GM18526 (cell line): ENCODE data around the gene KNDC1.

ENCODE experiments used
- POLR2A ChIP-seq: IDR thresholded peaks from 3 replicates; pipeline ENCODE4 v1.6.1; 2011; ENCODE audit not compliant: insufficient read length; ENCODE audit errors: extremely low read depth

Gene KNDC1

DNA sequence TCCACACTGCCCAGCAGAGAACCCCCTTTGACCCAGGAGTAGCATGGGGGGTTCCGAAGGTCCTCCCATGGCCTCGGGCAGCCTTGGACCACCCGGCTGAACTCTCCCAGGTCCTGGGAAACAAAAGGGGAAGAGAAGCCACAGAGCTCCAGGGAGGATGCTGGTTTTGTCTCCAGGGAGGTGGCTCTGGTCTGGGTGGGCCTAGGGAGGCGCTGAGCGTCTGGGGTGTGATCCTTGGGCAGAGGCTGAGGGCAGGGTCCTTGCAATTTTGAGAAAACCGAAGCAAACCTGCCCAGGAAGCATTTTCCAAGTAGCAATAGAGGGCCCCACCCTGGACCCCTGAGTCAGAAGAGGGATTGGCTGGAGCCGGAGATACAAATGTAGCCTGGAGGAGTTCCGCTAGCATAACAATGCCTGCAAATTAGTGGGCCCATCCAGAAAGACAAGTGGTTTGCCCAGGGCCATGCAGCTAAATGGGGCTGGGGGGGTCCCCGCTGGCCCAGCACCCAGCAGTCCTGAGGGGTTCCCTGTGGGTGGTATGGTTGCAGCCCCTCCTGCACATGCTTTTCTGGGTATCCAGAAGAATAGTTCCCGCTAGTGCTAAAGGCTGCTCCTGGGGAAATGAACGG, 72.0 kb downstream of the KNDC1 start:
- TF ChIP-seq POLR2A, result no peak

DNA sequence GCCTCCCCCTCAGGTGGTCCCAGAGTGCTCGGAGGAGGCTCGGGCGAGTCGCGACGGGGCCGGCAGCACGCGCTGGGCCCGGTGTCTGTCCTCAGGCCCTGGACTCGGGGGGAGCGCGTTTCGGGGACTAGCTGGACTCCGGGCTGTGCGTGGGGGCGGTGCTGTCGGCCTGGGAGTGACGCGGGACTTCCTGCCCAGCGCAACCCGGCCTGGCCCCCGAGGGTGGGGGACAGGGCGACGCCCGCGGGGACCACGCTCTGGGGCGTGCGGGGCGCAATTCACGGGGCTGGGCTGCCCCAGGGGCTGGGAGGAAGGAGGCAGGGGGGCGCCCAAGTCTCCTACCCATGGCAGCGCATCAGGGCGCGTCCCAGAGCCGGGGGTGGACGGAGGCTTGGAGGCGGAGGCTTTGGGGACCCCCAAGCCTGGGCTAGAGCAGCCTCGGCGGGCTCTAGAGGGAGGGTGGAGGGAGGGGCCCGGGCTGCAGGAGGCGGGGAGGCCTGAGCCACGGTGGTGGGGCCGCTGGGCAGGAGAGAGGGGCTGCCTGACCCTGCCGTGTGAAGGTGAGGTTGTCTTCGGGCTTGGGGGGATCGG, 75.3 kb downstream of the KNDC1 start:
- TF ChIP-seq POLR2A, result no peak

DNA sequence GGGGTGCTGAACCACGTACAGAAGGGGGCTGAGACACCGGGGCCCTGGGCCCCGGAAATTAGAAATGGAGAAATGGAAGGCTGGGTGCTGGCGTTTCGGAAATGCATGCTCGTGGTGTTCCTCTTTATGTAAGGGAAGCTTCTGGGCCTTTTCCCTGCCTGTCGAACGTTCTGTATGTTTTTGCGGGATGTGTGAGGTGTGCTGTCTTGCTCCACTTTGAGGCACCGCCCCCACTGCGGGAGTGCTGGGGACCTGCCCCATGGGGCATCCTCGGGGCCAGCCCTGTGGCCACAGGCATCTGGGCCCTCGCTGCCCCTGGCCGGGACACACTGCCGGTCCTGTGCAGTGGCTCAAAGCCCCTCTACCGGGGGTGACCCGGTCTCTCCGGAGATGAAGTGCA, 75.9 kb downstream of the KNDC1 start:
- no peak for TF ChIP-seq POLR2A

DNA sequence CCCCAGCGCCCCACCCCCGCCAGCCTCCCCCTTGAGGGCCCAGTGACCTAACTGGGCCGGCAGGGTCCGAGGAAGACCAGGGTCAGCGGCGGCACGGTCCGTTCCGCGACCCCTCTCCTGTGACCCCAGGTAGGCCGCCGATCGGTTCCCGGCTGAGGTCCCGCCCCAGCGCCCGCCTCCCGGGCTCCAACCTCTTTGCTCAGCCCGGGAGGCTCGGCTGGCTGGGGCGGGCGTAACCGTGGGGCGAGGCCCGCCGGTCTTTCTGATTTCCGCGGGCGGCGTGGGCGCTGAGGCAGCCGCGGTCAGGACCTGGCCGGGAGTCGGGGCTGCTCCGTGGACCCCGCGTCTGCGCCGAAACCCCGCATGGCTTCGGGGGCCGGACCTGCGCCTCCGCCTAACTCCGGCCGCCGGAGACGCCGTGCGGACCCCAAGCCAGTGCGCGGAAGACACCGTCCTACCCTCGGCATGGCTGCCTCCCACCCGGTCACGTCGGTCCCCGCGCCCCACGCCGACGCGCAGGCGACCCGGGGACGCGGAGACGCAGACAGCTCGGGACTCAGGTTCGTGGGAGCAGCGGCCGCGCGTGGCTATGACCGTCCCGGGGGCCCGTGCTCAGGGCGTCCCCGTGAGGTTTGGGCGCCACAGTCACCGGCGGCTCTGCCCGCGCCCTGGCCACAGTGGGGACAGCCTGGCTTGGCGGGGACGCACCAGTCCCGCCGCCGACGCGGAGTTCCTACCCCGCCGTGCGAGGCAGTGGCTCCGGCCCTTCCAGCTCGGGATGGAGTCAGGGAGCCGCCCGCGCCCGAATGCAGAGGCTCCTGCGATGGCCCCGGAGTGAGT, 76.6 kb downstream of the KNDC1 start:
- TF ChIP-seq POLR2A, result no peak

DNA sequence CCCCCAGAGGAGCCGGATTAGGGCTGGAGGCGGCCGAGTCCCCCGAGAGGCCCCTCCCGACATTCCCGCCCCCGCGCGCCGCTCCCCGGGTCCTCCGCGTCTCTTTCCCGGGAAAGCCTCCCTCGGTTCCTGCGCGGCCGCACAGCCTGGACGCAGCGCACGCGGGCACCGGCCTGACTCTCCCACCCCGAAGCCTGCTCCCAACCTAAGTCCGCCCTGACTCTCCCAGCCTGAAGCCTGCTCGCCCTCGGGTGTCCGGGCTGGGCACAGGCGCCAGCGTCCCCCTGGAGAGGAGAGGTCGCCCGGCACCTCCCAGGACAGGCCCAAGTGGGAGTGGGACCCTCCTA, 77.2 kb downstream of the KNDC1 start:
- no peak for TF ChIP-seq POLR2A

DNA sequence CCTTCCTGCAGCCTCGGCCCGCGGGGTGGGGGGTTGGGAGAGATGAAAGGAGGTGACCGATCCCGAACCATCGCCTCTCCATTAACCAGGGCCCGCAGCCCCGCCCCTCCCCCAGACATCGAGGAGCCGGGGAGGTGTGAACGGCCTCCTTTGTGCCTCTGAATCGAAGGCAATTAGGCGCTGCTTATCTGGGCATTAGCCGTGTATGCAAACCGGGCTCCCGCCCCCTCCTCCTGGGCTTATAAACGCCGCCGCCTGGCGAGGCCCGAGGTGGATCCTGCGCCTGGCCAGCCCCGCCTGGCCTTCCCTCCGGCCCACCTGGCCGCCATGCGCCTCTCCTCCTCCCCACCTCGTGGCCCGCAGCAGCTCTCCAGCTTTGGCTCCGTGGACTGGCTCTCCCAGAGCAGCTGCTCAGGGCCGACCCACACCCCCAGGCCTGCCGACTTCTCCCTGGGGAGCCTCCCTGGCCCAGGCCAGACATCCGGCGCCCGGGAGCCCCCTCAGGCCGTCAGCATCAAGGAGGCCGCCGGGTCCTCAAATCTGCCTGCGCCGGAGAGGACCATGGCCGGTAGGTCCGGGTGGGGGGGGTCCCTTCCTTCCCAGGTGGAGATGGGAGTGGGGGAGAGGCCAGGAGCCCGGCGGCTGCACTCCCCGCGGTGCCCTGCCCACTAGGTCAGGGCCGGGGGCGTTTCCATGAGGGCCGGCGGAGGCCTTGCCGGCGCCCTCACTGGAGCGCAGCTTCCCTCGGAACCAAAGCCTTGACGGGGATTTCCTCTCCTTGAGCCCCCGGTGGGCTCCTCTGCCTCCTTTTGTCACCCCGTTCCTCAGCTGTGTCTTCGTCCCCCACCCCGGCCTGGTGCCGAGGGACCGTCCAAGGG, 77.8 kb downstream of the KNDC1 start, which contains the start of gene VENTX:
Gene VENTX (plus strand): TSS at position 268 of the 878 bp plus-strand sequence. CDS start 60 bp downstream, at position 328.
- no peak for TF ChIP-seq POLR2A

DNA sequence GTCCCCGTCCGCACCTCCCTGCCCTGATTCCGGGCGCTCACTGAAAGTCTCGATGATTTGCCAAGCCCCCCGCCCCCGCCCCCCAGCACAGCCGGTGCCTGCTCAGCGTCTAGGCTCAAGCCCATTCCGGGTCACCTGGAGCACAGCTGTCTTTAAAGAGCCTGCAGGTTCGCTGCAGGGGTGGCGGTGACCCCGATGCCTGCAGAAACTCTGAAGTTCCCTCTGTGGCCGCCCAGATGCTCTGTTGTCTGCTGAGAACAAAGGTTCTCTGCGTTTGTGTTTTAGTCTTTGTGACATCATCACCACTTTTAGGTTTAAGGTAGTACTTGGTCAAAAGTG, 78.4 kb downstream of the KNDC1 start:
- no peak for TF ChIP-seq POLR2A

DNA sequence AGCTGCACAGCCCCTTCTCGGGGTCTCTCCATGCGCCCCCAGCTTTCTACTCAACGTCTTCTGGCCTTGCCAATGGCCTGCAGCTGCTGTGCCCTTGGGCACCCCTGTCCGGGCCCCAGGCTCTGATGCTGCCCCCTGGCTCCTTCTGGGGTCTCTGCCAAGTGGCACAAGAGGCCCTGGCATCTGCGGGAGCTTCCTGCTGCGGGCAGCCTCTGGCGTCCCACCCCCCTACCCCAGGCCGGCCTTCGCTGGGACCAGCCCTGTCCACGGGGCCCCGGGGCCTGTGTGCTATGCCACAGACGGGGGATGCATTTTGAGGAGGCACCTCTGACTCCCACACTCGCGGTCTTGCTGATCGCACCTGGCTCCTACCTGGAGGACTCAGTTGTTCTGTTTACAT, 80.0 kb downstream of the KNDC1 start:
- no peak for TF ChIP-seq POLR2A

DNA sequence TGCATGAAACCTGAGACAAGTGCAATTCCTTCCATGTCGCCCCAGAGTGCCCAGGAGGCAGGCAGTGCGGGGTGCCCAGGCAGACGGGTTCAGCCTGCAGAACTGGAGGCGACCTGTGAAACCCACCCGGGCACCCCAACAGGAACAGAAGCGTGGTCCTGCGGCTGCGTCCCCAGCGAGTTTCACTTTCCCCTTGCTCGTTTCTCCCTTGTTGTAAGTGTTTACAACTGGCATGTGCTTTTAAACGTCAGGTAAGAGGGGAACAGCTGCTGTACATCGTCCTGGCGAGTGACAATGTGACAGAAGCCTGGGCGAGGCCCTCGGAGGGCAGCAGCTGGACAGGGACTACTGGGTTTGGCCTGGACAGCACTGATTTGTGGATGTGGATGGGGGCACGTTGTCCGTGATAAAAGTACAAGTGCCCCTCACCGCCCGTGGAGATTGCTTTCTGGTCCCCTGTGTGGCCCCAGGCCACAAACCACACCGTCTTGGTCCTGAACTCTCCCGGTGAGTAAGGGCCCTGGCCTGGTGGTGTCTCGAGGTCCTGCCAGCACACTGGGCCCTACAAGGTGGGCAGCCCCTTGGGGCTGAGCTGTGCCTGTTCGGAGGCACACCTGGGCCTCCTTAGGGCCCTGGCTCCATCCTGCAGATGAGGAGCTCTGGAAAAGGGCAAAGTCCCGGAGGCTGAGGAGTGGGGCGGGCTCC, 81.6 kb downstream of the KNDC1 start:
- no peak for TF ChIP-seq POLR2A

DNA sequence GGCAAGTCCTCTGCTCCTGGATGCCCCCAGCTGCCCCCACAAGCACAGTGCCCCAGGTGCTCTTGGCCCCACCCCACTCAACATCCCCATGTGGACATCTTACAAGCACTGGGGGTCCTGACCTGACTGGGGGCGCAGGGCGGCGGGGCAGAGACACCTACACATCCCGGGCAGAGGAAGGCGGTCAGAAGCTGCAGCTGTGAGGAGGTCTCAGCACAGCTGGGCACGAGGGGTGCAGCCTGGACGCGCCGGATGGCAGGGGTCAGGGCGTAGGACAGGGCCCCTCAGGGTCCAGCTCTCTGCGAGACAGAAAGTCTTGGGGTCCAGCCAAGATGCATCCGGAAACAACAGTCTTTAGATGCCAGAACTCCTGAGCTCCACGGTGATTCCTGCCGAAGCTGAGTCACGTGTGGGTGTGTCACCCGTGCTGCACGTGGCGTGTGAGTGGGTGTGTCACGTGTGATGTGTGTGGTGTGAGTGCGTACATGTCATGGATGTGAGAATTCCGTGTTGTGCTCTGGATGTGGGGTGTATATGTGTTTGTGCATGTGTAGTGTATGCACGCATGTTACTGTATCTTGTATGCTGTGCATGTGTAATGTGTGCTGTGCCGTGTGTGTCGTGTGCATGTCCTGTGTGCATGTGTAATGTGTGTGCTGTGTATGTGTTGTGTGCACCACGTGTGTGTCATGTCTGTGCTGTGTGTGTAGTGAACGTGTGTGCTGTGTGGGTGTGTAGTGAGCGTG, 82.8 kb downstream of the KNDC1 start:
- TF ChIP-seq POLR2A, result no peak

DNA sequence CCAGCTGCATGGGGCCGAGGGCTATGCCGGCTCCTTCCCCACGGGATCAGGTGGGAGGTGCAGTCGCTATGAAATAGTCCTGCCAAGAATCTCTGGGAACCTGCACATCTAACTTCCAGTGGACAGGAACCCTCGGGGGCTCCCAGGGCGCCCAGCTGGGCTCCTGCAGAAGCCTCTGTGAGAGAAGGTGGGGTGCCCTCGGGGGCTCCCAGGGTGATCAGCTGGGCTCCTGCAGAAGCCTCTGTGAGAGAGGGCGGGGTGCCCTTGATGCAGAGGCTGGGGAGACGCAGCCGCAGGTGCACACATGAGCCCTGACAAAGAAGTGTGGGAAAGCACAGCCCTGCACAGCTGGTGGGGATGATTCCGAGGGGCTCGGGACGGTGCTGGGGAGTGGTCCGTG, 83.6 kb downstream of the KNDC1 start:
- no peak for TF ChIP-seq POLR2A

DNA sequence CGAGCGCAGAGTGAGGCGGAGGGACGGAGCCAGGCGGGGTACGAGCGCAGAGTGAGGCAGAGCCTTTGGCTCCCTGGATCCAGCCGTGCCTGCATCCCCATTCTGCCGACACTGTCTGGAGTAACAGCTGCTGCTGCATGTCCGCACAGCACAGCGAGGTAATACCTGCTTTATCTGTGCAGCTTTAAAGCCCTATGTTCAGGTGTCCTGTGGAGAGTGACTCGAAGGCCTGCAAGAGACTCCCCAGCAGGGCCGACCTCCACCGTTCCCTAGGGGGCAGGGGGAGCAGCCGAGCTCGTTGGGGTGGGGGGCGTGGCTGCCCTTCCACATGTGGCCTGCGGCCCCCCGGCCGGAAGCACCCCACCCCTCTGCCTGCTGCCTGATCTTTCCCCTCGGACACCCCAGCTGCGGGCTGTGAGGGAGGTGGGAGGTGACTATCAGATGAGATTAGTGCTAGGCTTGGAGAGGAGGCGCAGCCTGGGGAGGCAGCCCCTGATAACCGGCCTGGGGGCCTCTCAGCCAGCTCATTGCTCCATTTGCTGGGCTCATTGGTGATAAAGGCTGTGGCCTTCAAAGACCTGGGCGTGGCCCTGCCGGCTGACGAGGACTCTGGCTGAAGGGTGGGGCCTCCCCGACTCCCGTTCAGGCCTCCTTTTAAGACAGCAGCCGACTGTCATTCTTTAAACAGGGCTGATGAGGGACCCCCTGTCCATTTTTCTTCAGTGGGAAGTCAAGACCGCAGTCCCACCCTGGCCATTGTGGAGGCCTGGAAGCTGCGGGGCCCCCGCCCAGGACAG, 85.6 kb downstream of the KNDC1 start:
- TF ChIP-seq POLR2A, result no peak

DNA sequence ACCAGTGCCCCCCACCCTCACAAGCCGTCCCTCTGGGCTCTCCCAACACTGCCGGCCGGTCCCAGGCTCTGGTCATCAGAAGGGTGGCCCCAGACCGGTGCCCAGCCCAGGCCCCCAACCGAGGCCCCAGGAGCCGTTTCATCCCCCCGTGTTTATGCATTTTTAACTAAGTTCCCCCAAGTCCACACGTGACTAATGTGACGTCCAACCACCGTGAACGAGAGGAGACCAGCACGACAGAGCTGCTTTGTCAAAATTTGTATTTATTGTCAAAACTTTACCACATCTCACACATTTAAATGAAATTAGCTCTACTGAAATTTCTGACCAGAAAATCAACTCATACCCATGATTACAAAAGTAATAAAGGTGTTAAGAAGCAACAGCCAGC, 86.2 kb downstream of the KNDC1 start:
- no peak for TF ChIP-seq POLR2A
